NOMO-1 (cell line): Measurements from ENCODE around the gene FAM131B.
A peak's percentile ranks its signal among the peaks of the same experiment; 100 is the strongest.

ENCODE experiments used
- DNase-seq, 2 experiments: peaks; one replicate each; lab custom pipeline; 2025; ENCODE audit not compliant: unreplicated experiment in 2 of 2; lab: John Stamatoyannopoulos, UW

Gene FAM131B

DNA sequence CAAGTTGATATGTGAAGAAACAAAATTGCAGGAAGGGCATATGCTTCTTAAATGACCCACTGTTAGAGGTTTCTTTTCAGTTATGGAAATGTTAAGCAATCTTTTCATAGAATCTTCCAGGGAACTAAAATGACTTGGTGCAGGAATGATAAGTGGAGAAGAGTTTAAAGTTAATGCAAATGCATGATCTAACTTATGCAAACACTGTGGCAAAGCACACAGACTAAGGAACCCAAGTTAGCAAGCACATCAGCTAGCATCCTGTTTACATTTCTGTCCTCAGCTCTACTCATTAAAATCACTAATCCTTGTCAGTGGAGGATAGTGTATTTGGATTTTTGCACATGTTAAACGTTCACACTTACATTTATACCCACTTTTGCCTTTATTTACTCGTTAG is 37.3 kb downstream of the FAM131B start:
- no peak for DNase-seq

DNA sequence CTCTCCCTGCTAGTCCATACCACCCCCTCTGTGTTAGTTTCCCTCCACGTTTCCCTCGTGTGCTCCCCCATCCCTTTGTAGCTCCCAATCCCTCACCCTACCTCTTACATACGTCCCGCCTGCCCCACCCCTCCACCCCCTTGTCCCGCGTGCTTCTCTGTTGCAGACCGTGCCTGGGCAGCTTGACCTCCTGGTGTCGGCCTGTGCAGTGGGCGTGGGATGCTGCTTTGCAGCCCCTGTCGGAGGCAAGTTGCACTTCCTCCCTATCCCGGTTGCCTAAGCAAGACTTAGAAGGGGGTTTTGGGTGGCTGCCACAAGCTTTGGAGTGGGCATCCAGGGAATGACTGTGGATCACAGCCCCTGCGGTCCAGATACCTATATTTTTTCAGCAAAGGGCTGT is 38.9 kb downstream of the FAM131B start:
- DNase-seq = no peak

DNA sequence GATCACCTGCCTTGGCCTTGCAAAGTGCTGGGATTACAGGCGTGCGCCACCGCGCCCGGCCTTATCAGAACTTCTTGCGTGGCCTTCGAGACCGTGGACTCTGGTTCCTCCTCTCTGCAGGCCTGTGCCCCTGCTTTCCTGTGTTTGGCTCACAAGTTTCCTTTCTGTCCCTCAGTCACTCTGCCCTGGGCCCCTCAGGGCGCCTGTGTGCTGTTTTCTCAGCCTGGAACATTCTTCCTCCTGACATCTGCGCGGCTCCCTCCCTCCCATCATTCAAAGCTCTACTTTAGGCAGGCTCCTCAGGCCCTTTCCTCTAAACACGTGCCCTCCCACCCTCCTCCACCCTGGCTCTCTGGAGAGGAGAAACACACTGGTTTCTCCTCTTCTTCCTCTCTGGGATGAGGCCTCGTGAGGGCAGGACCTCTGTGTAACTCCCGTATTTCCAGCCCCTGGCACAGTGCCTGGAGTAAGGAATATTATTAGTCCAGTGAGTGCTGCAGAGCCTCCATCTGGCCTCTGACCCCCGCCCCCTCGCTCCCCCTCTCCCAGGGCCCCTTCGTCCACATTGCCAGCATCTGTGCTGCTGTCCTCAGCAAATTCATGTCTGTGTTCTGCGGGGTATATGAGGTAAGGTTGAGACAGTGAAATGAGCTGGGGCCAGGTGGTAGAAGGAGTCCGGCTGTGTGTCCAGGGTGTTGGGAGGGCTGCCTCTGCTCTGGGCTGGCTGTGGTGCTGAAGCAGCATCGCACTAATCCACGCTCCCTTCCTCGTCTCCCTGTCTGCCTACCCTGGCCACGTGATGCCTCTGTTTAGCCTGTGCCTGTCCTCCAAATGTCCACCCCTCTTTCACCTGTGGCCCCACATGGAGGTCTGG is 39.5 kb downstream of the FAM131B start:
- DNase-seq = no peak

DNA sequence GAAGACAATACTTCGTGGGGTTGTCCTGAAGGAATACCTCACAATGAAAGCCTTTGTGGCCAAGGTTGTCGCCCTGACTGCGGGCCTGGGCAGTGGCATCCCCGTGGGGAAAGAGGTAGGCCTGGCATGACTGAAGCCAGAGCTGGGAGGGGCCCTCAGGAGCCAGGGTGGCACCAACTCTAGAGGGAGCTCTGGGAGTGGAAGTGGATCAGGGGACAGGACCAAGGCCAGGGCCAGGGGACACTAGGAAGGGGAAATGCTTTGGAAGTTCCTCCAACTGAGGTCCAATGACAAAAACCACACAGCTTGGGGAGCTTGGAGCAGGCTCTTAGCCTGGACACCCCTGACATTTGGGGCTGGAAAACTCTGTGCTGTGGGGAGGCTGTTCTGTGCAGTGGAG is 40.8 kb downstream of the FAM131B start:
- DNase-seq = no peak

DNA sequence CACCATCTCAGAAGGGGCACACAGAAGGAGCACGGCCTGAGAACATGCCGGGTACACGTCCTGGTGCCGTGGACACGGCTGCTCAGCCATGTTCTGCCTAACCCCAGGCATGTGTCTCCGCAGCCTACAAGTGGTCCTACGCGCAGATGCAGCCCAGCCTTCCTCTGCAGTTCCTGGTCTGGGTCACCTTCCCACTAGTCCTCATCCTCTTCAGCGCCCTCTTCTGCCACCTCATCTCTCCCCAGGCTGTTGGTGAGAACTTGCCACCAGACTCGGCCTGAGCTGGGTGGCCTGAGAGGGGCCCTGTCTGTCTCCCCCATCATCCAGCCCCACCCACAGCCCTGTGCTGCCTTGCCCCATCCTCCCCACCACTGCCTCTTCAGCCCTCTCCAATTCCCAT is 41.3 kb downstream of the FAM131B start:
- no peak for DNase-seq

DNA sequence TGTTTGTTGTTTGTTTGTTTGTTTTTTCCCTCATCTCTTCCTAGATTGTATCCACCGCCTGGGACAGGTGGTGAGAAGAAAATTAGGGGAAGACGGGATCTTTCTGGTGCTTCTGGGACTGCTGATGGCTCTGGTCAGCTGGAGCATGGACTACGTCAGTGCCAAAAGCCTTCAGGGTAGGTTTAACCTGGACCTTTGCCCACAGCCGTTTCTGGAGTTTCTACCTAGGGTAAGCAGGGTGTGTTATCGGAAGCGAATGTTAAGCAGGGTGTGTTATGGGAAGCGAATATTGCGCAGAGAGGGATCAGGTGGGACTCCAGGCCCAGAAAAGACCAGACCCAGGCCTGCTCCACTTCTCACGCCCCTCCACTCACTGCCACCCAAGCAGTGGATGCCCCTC is 41.9 kb downstream of the FAM131B start:
- DNase-seq = no peak

DNA sequence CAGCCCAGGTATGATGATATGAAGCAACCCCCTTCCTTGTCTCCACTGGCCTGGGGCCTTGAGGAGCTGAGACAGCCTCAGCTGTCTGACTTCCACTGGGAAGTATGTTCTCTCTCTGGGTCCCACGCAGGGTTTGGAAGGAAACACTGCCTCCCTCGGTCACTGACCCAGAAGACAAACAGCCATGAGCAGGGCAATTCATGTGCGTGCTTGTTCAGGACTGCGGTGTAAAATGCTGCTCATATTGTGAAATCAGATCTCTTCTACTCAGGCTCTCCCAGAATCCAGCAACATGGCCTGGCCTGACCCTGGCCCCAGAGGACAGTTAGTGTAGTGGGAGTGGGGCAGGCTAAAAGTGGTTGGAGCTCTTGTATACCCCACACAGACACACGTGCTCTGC is 43.9 kb downstream of the FAM131B start:
- DNase-seq = peak; percentile 16 to 34

DNA sequence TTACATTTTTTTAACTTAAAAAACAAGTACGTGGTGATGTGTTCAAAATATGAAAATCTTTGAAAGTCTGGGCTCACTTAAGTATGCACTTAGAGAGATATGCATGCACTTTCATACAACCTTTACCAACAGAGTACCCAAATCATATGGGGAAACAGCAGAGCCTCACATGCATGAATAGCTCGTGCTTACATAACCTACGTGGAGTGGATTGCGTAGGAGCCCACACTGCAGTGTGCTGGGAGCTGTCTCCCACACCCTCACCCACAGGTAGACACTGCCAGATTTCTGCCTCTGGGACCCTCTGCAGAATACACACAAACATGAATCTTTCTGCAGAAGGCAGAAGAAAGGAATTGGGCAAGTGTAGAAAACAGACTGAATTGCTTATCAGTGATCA is 46.0 kb downstream of the FAM131B start:
- peak in 1 of 2 experiments; percentile 11 for DNase-seq

DNA sequence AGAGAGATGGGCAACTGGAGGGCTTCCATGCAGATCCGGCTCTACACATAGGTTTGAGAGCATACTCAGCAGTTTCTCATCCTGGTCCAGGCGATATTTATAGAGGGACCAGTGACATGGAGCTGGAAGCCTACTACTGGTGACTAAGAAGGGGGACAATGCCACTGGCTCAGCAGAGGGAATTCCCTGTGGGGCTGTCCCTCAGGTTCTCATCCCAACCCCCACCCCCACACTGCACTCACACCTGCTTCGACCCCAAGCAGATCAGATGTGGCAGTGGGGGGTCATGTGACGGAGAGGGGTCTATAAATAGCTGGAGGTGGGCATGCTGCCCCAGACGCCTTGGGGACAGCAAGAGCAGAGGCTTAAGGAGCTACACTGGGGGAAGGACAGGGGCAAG is 46.7 kb downstream of the FAM131B start, which contains the start of gene CLCN1:
TSS of gene CLCN1 (plus strand) at position 336 of the 400 bp plus-strand sequence. CDS start 102 bp downstream, outside the sequence.
- DNase-seq = no peak

DNA sequence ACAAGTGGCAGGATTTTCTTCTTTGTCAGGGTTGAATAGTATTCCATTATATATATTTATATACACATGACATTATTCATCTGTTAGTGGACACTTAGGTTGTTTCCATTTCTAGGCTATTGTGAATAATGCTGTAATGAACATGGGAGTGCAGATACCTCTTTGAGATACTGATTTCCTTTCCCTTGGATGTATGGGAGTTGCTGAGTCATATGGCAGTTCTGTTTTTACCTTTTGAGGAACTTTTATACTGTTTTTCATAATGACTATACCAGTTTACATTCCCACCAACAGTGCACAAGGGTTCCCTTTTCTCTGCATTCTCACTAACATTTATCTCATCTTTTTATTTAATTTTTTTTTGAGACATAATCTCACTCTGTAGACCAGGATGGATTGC is 48.4 kb downstream of the FAM131B start:
- DNase-seq = no peak

DNA sequence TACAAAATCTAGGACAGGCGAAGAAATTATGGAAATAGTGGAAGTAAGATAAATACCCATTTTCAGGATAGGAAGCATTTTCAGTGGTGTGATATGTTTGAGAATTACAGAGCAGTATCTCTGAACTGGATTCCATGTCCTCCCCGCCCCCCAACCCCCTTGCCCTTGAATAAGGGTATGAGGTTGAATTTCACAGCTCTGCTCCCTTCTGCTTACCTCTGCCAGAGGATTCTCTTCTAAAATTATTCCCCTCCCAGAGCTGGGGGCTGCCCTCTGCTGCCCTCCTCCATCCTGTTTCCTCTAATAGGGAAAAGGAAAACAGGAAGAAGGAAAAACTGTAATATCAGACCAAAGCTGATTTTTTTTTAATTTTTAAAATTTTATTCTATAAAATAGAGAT is 53.9 kb downstream of the FAM131B start:
- DNase-seq = no peak

DNA sequence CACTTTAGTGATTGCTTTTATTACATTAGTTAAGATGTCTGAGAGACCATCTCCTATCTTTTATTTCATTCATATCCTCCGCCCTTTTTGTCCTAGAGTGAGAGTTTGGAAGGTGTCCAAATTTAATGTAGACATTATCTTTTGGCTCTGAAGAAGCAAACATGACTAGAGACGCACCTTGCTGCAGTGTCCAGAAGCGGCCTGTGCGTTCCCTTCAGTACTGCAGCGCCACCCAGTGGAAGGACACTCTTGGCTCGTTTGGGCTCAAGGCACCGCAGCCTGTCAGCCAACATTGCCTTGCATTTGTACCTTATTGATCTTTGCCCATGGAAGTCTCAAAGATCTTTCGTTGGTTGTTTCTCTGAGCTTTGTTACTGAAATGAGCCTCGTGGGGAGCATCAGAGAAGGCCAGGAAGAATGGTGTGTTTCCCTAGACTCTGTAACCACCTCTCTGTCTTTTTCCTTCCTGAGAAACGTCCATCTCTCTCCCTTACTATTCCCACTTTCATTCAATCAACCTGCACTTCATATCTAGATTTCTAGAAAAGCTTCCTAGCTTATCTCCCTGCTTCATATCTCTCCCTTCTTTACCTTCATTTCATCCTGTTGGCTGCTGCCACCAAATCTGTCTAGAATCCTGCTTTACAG is 57.0 kb downstream of the FAM131B start:
- peak; percentile 38 to 47 for DNase-seq

DNA sequence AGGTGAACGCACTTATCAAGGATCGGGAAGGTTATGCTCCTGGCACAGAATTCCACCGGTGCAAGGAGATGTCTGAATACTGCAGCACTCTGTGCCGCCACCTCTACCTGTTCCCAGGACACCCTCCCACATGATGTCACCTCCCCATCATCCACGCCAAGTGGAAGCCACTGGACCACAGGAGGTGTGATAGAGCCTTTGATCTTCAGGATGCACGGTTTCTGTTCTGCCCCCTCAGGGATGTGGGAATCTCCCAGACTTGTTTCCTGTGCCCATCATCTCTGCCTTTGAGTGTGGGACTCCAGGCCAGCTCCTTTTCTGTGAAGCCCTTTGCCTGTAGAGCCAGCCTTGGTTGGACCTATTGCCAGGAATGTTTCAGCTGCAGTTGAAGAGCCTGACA is 57.6 kb downstream of the FAM131B start:
- no peak for DNase-seq

DNA sequence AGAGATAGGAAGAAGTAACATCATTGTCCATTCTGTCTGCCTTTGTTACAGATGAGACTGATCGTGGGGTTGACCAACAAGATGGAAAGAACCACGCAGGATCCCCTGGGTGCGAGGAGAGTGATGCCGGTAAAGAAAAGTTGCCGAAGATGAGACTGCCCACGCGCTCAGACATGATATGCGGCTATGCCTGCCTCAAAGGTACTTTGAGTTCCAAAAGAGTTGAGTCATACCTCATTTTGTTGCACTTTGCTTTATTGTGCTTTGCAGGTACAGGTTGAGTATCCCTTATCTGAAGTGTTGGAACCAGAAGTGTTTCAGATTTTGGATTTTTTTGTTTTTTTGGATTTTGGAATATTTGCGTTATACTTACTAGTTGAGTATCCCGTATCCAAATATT is 58.8 kb downstream of the FAM131B start:
- DNase-seq = no peak
